NCI-H146 (cell line): Measurements from ENCODE around the gene DNMT3B.
"Not testable (repeated sequence)": the region's sequence is repeated elsewhere in the genome, so short reads cannot be mapped to it uniquely, and the experiment has no call there.

Source experiments
- DNase-seq: peaks from one replicate; lab custom pipeline; 2025; lab: John Stamatoyannopoulos, UW

The DNMT3B gene

GRCh38 chr20:32763202-32764004 is 1.2 kb downstream of the DNMT3B start:
- peak; percentile 76 for DNase-seq

DNA sequence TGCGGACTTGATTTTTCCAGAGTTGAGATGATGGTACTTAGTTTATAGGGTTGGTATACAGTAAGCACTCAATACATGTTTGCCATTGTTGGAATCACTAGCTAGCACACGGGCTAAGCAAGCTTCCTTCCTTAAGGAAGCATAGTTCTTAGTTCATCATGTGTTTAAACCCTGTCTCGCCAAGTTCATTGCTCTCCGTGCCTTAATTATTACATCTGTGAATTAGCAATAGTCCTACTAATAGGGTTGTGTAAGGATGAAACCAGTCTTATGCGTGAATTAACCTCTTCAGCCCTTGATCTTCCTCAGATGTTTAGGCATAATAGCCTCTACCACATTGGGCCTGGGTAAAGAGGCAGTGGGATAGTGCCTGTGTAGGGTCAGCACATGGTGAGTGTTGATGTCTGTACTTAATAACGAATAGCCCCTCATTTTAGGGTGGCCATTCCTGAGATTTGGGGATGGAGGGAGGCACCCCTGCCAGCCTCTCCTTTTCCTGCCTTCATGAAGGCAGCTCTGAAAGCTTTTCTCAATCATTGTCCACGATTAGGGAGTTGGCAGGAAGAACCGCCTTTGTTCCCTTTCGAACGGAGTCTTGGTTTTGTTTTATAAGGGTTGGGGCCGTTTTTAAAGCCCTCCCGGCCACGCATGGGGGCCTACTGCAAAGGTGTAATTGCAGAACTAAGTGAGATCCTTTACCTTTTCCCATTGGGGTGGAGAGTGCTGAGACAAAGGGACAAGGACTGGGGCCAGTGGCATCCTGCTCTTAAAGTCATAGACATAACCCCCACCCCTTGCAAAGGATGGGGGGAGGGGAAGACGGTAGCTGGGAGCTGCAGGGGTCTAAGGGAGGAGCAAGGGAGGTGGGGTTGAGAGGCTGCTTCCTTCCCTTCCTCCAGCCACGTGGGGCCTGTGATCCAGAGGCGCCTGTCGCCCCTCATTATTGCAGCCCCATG is 2.1 kb downstream of the DNMT3B start:
- DNase-seq, result no peak

DNA sequence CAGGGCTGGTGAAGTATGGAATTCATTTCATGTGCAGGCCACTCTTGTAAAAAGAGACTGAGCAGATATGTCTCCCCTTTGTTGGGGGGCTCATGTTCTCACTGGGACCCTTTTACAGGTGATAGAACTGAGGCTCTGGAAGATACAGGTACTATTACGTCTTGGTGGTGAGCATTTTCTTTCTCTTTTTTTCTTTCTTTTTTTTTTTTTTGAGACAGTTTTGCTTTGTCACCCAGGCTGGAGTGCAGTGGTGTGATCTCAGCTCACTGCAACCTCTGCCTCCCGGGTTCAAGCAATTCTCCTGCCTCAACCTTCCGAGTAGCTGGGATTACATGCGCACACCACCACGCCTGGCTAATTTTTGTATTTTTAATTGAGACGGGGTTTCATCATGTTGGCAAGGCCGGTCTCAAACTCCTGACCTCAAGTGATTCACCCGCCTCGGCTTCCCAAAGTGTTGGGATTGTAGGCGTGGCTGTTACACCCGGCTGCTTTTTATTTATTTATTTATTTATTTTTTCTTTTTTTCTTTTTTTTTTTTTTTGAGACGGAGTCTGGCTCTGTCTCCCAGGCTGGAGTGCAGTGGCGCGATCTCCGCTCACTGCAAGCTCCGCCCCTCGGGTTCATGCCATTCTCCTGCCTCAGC is 3.2 kb downstream of the DNMT3B start:
- DNase-seq, result not testable (repeated sequence)

DNA sequence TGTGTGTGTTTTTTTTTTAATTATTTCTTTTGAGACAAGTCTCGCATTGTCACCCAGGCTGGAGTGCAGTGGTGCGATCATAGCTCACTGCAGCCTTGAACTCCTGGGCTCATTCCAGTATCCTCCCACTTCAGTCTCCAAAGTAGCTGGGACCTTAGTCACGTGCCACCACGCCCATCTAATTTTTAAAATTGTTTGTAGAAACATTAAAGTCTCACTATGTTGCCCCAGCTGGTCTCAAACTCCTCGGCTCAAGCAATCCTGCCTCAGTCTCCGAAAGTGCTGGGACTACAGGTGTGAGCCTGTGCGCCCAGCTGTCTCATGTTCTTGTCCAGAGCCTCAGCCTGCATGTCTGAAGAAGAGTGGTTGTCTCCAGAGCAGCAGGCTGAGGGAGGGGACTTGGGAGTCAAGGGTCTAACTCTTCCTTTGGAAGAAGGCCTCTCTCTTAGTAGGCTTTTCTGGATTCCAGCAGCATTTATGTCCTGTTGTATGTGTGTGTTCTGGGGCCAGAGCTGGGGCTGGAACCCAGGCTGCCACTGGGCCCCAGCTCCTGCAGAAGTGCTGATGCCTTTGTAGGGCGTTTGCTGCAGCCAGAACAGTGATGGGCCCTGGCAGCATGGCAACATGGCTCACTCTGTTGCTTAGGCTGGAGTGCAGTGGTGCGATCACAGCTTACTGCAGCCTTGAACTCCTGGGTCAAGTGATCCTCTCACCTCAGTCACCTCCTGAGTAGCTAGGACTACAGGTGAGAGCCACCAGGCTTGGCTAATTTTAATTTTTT is 5.4 kb downstream of the DNMT3B start:
- no peak for DNase-seq

DNA sequence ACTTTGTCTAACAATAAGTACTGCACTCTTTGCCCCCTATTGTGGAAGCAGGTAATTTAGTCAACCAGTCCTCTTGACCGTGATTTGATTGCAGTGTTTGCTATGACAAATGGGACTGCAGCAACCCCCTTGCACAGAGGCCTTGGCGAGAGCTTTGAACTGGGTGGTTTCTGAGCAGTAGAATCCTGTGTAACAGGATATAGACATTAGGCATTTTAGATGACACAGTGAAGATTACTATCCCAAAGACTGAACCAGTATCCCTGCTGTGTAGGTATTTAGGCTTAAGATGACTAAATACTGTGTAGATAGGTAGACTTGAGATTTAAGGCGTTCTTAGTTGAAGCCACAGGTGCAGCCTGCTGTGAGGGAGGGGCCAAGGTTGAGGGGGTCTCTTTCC is 9.9 kb downstream of the DNMT3B start:
- DNase-seq, result no peak

GRCh38 chr20:32773223-32773622 is 11.0 kb downstream of the DNMT3B start:
- no peak for DNase-seq

DNA sequence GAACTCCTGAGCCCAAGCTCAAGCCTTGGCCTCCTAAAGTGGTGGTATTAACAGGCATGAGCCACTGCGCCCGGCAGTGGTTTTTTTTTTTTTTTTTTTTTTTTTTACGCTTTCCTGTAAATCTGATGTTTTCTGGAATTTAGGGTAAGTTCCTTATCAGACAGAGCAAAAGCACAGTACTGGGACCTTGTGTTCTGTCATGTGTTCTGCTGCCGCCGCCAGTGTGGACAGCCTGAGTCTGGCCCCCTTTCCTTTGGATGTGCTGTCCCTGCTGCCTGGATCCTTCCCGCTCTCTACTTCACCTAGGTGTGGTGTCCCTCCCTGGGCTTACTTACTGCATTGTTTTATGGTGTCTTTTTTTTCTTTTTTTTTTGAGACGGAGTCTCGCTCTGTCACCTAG is 11.7 kb downstream of the DNMT3B start:
- no peak for DNase-seq

GRCh38 chr20:32775336-32775991 is 13.3 kb downstream of the DNMT3B start:
- DNase-seq, result no peak

DNA sequence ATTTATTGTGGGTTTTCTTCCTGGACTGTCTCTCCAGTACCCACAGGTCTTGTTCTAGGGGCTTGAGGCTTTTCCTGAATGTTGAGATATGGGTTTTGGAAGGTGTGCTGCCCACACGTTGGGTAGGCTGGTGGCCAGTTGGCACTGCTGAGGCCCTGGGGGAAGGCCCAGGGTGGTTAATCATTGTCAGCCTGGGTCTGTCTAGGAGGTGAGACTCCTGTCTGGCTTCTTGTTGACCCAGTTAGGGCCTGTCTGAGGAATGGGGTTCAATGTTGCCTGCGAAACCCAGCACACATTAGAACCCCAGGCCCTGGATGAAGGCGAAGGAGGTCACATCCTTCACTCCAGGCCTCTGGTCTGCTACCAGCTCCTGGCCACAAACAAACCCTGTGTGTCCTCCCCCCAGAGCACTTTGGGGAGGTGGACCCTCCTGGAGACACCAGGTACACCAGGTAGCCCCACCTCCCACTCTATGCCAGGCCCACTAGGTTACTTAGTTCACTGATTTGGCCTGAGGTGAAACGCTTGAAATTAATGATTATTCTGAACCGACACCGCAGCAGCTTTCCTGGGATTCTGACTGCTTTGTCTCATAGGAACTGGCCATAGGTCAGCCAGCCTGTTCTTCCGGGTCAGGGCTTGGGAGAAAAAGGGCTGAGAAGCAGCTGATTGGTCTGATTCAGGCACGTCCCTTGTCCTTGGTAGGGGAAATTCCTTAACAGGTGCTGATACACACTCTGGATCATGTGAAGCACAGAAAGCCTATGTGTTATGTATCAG is 15.2 kb downstream of the DNMT3B start:
- DNase-seq, result no peak

DNA sequence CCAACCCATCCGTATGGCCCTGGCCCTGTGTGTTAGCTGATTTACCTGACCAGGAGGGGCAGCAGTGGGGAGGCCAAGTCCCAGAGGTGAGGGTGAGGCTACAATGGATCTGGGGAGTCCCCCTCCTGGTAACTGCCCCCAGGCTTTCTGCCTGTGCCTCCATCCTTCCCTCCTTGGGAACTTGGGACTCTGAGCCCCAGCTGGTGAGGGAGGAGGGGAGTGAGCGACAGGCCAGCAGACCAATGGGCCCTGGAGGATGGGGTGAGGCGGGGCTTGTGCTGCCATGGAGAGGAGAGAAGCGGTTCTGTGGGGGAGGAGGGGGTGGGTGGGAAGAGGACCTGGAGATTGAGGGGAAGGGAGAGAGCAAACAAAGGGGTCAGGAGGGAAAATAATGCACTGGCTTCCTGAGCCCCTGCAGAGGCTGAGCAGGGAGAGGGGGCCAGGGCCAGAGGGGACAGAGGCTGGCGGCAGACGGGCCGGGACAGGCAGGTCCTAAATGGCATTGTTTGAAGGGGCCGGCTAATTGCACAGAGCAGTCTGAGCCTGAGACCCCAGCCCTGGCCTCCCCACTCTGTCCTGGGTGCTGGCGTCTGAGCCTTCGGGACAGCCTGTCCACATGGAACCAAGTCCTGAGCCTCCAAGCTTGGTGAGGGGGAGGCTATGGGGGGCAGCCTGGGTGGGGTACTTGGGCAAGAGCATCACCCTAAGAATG is 17.5 kb downstream of the DNMT3B start:
- DNase-seq, result peak; percentile 43

DNA sequence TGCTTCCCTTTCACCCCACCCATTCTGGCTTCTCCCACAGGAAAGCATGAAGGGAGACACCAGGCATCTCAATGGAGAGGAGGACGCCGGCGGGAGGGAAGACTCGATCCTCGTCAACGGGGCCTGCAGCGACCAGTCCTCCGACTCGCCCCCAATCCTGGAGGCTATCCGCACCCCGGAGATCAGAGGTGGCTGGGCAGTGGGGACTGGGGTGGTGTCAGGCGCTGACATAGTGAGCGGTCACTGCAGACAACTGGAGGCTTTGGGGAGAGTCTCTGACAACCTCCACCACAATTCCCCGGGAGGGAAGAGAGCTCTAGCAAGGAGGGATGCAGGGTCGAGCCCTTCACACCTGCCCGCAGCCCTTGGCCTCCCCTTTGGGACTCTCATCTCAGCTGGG is 18.1 kb downstream of the DNMT3B start:
- DNase-seq, result no peak

- peak; percentile 98 for DNase-seq
These were observed 18.8 kb downstream of the DNMT3B start for GRCh38 chr20:32780749-32781655.

DNA sequence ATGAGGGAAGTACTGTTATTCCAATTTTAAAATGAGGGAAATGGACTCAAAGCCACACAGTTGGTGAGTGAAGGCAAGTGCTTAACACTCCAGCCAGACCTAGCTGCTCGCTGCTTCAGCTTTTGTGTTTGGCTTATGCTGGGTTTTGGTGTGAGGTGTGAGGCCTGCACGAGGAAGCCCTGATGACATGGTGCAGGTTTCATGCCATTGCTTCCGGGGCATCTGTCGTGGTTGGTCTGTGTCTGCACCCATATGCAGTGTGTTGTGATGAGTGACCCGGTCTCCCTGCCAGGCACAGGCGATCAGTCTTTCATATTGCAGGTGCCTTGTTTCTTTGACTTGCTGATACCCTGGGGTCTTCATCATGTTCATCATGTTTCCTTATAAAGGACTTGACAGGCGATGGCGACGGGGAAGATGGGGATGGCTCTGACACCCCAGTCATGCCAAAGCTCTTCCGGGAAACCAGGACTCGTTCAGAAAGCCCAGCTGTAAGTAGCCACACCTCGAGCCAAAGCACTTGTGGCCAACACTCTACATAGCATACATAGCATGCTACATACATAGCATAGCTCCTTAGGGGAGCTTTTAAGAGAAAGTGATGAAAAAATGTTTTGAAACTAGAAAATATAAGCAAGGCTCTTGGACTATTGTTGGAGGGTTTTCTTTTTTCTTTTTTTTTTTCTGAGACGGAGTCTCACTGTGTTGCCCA is 22.3 kb downstream of the DNMT3B start:
- DNase-seq, result no peak

DNA sequence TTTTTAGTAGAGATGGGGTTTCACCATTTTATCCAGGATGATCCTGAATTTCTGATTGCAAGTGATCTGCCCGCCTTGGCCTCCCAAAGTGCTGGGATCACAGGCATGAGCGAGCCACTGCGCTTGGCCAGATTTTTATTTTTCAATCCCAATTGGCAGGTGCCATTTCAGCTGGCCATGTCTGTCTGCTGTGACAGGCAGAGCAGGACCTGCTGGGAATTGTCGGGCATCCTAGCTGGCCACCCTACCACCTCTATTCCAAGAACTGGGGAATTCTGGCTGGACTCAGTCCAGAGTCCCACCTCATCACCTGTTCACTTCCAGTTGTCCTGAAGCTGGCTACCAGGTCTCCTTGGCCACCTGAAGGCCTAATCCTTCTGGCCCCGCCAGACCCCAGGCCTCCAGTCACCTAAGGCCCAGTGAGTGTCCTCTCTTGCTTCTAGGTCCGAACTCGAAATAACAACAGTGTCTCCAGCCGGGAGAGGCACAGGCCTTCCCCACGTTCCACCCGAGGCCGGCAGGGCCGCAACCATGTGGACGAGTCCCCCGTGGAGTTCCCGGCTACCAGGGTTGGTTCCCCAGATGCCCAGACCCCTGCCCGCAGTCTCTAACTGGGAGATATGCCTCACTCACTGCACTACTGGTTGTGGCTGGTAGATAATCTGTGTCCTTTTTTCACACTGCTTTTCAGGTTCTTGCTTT is 24.0 kb downstream of the DNMT3B start:
- DNase-seq, result no peak

- DNase-seq, result no peak
These were observed 25.0 kb downstream of the DNMT3B start for GRCh38 chr20:32787168-32787567.

DNA sequence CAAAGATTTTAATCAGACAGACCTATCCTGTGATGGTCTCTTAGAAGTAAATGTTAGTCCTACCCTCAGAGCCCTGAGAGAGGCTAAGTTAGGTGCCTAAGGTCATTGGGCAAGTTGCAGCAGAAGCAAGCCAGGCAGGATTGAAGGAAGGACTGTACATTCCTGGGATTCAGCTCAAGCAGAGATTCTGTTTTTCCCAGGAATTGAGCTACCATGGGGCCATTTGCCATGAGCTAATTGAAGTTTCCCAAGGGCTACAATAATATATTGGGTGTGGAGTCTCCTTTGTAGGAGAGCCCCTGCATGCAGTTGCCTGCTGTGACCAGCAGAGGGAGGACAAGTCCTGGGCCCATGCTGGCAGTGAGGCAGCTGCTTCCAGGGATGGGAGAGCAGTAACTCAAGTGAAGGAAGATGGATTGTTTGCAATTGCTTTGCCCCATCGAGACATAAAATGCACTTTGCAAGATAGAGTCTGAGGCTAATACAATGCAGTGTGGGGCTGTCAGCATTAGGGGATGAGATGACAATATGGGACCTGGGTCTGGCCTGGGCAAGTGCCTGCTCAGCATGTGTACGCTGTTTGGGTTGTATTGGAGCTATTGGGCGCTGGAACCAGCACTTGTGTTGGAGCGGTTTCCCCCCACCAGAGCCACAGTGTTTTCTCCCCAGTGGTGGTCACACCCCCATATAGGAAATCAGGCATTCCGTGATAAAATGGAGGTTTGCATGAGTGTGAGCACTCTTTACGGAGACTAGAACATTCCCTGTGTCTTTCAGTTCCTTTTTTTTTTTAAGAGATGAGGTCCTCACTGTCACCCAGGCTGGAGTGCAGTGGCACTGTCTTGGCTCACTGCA is 27.9 kb downstream of the DNMT3B start:
- peak; percentile 75 for DNase-seq

- DNase-seq, result no peak
These were observed 28.5 kb downstream of the DNMT3B start for GRCh38 chr20:32790751-32791057.
